Measurements from ENCODE around the gene SLC25A2. TPM values are rescaled to one million over a fixed set of nuclear protein-coding genes. Genes with fewer than 3 reads are reported as not detected.
A peak's percentile ranks its signal among the peaks of the same experiment; 100 is the strongest.
"Not testable (repeated sequence)": the region's sequence is repeated elsewhere in the genome, so short reads cannot be mapped to it uniquely, and the experiment has no call there.

Gene SLC25A2
- total RNA-seq = under 1 TPM in 1 of 2 donors, not detected in 1; 0.42 TPM

GRCh38 chr5:141303756-141304155, at the start of gene SLC25A2:
Gene SLC25A2 (minus strand): TSS chr5:141304049. CDS start chr5:141303865, 184 bp downstream.
- H3K4me3 Mint-ChIP-seq = no peak within 1 kb of the TSS
- H3K36me3 Mint-ChIP-seq (ENCODE audit: low read depth) = no peaks in the 10 kb centered on the region
- H3K27ac Mint-ChIP-seq = no peak within 1 kb of the TSS
- H3K9me3 Mint-ChIP-seq = peaks cover 27% of the 10 kb centered on the region
- no peaks in the 10 kb centered on the region for H3K27me3 Mint-ChIP-seq
- H3K4me1 Mint-ChIP-seq = no peaks in the 10 kb centered on the region
- ATAC-seq (replicated peaks) = no peak

GRCh38 chr5:141351591-141351990, 47.7 kb upstream of the SLC25A2 start:
- no peak overlapping the region for H3K27ac Mint-ChIP-seq
- no peak overlapping the region for H3K4me3 Mint-ChIP-seq
- H3K36me3 Mint-ChIP-seq (ENCODE audit: low read depth) = no peaks in the 10 kb centered on the region
- H3K9me3 Mint-ChIP-seq = peaks cover 14% of the 10 kb centered on the region
- no peak for ATAC-seq (replicated peaks)
- peaks cover 52% of the 10 kb centered on the region for H3K27me3 Mint-ChIP-seq
- no peaks in the 10 kb centered on the region for H3K4me1 Mint-ChIP-seq

- ATAC-seq (replicated peaks) = no peak
- H3K27me3 Mint-ChIP-seq = peaks cover 41% of the 10 kb centered on the region
- no peaks in the 10 kb centered on the region for H3K36me3 Mint-ChIP-seq (ENCODE audit: low read depth)
Measured at GRCh38 chr5:141349917-141350619, 46.2 kb upstream of the SLC25A2 start, which contains the start of gene PCDHGB1. Gene PCDHGB1 (plus strand): TSS chr5:141350099. CDS start chr5:141350261, 162 bp downstream.

GRCh38 chr5:141346017-141346416, 42.2 kb upstream of the SLC25A2 start:
- not testable (repeated sequence) for ATAC-seq (replicated peaks); H3K4me1 Mint-ChIP-seq; H3K27ac Mint-ChIP-seq; H3K4me3 Mint-ChIP-seq; H3K36me3 Mint-ChIP-seq (ENCODE audit: low read depth)
- peaks cover 46% of the 10 kb centered on the region for H3K27me3 Mint-ChIP-seq
- H3K9me3 Mint-ChIP-seq = peaks cover 11% of the 10 kb centered on the region

More at GRCh38 chr5:141349917-141350619, 46.2 kb upstream of the SLC25A2 start, which contains the start of gene PCDHGB1:
- H3K4me3 Mint-ChIP-seq = peak within 1 kb of the TSS; percentile 34
- H3K27ac Mint-ChIP-seq = no peak within 1 kb of the TSS
- no peaks in the 10 kb centered on the region for H3K4me1 Mint-ChIP-seq
- H3K9me3 Mint-ChIP-seq = peaks cover 14% of the 10 kb centered on the region

- no peaks in the 10 kb centered on the region for H3K4me1 Mint-ChIP-seq
- no peaks in the 10 kb centered on the region for H3K36me3 Mint-ChIP-seq (ENCODE audit: low read depth)
- no peak overlapping the region for H3K27ac Mint-ChIP-seq
- no peak overlapping the region for H3K4me3 Mint-ChIP-seq
- H3K9me3 Mint-ChIP-seq = peaks cover 11% of the 10 kb centered on the region
- ATAC-seq (replicated peaks) = no peak
- peaks cover 45% of the 10 kb centered on the region for H3K27me3 Mint-ChIP-seq
Measured at GRCh38 chr5:141345327-141345726, 41.5 kb upstream of the SLC25A2 start.

GRCh38 chr5:141343953-141344463, 40.2 kb upstream of the SLC25A2 start:
- no peak for ATAC-seq (replicated peaks)
- Mint-ChIP-seq H3K4me3 (peak overlapping the region; percentile 30), H3K36me3 (ENCODE audit: low read depth) (no peaks in the 10 kb centered on the region), H3K27ac (no peak overlapping the region), H3K4me1 (no peaks in the 10 kb centered on the region), H3K27me3 (peaks cover 35% of the 10 kb centered on the region), H3K9me3 (peaks cover 11% of the 10 kb centered on the region)

- H3K27me3 Mint-ChIP-seq = peaks cover 32% of the 10 kb centered on the region
- H3K9me3 Mint-ChIP-seq = peaks cover 15% of the 10 kb centered on the region
- H3K36me3 Mint-ChIP-seq (ENCODE audit: low read depth) = no peaks in the 10 kb centered on the region
- ATAC-seq (replicated peaks) = no peak
- peak within 1 kb of the TSS; percentile 30 for H3K4me3 Mint-ChIP-seq
- no peak within 1 kb of the TSS for H3K27ac Mint-ChIP-seq
- H3K4me1 Mint-ChIP-seq = no peaks in the 10 kb centered on the region
Measured at GRCh38 chr5:141343242-141343952, 39.5 kb upstream of the SLC25A2 start, which contains the start of gene PCDHGA3. Gene PCDHGA3 (plus strand): TSS chr5:141343829. CDS start chr5:141344034, 205 bp downstream.

GRCh38 chr5:141342773-141343172, 38.9 kb upstream of the SLC25A2 start:
- Mint-ChIP-seq H3K27ac (no peak overlapping the region), H3K4me3 (no peak overlapping the region), H3K36me3 (ENCODE audit: low read depth) (no peaks in the 10 kb centered on the region), H3K27me3 (peaks cover 34% of the 10 kb centered on the region), H3K9me3 (peaks cover 21% of the 10 kb centered on the region), H3K4me1 (no peaks in the 10 kb centered on the region)
- ATAC-seq (replicated peaks) = no peak

- not testable (repeated sequence) for ATAC-seq (replicated peaks); H3K36me3 Mint-ChIP-seq (ENCODE audit: low read depth); H3K4me1 Mint-ChIP-seq; H3K4me3 Mint-ChIP-seq; H3K27ac Mint-ChIP-seq
- Mint-ChIP-seq H3K27me3 (peaks cover 48% of the 10 kb centered on the region), H3K9me3 (peaks cover 17% of the 10 kb centered on the region)
Measured at GRCh38 chr5:141340781-141341354, 37.0 kb upstream of the SLC25A2 start.

GRCh38 chr5:141338538-141339306, 34.9 kb upstream of the SLC25A2 start, which contains the start of gene PCDHGA2:
Gene PCDHGA2 (plus strand): TSS chr5:141338760.
- H3K27ac Mint-ChIP-seq = no peak within 1 kb of the TSS

GRCh38 chr5:141332571-141332970, 28.7 kb upstream of the SLC25A2 start:
- not testable (repeated sequence) for H3K4me1 Mint-ChIP-seq; ATAC-seq (replicated peaks); H3K4me3 Mint-ChIP-seq; H3K27ac Mint-ChIP-seq; H3K36me3 Mint-ChIP-seq (ENCODE audit: low read depth); H3K9me3 Mint-ChIP-seq
- peaks cover 31% of the 10 kb centered on the region for H3K27me3 Mint-ChIP-seq

More at GRCh38 chr5:141338538-141339306, 34.9 kb upstream of the SLC25A2 start, which contains the start of gene PCDHGA2:
- H3K9me3 Mint-ChIP-seq = peaks cover 17% of the 10 kb centered on the region
- no peak within 1 kb of the TSS for H3K4me3 Mint-ChIP-seq
- no peaks in the 10 kb centered on the region for H3K4me1 Mint-ChIP-seq
- peaks cover 54% of the 10 kb centered on the region for H3K27me3 Mint-ChIP-seq
- no peak for ATAC-seq (replicated peaks)
- no peaks in the 10 kb centered on the region for H3K36me3 Mint-ChIP-seq (ENCODE audit: low read depth)

- H3K4me3 Mint-ChIP-seq = no peak within 1 kb of the TSS
- no peak within 1 kb of the TSS for H3K27ac Mint-ChIP-seq
- peaks cover 4% of the 10 kb centered on the region for H3K4me1 Mint-ChIP-seq
- peaks cover 6% of the 10 kb centered on the region for H3K9me3 Mint-ChIP-seq
- peaks cover 17% of the 10 kb centered on the region for H3K27me3 Mint-ChIP-seq
- ATAC-seq (replicated peaks) = no peak
- H3K36me3 Mint-ChIP-seq (ENCODE audit: low read depth) = no peaks in the 10 kb centered on the region
Measured at GRCh38 chr5:141330299-141331080, 26.6 kb upstream of the SLC25A2 start, which contains the start of gene PCDHGA1. Gene PCDHGA1 (plus strand): TSS chr5:141330514.

- peaks cover 3% of the 10 kb centered on the region for H3K27me3 Mint-ChIP-seq
- H3K9me3 Mint-ChIP-seq = peaks cover 4% of the 10 kb centered on the region
- H3K36me3 Mint-ChIP-seq (ENCODE audit: low read depth) = no peaks in the 10 kb centered on the region
- no peak overlapping the region for H3K27ac Mint-ChIP-seq
- H3K4me1 Mint-ChIP-seq = peaks cover 4% of the 10 kb centered on the region
- no peak for ATAC-seq (replicated peaks)
- H3K4me3 Mint-ChIP-seq = no peak overlapping the region
Measured at GRCh38 chr5:141328231-141328630, 24.4 kb upstream of the SLC25A2 start.
